GM20431 (cell line): ENCODE data around the gene SUN1.
"Not testable (repeated sequence)": the region's sequence is repeated elsewhere in the genome, so short reads cannot be mapped to it uniquely, and the experiment has no call there.

Source experiments
- in situ Hi-C: fragments of 300-500 bp; cut with MseI, MboI; formaldehyde crosslinking; loops from one replicate; pipeline ENCODE4 v1.15.0; 2020; ENCODE audit warnings: low sequenced_read_pairs; ENCODE audit not compliant: unreplicated experiment

The SUN1 gene

GRCh38 chr7:851204-851603 is 18.9 kb downstream of the SUN1 start:
- in situ Hi-C loops: no loop called here

DNA sequence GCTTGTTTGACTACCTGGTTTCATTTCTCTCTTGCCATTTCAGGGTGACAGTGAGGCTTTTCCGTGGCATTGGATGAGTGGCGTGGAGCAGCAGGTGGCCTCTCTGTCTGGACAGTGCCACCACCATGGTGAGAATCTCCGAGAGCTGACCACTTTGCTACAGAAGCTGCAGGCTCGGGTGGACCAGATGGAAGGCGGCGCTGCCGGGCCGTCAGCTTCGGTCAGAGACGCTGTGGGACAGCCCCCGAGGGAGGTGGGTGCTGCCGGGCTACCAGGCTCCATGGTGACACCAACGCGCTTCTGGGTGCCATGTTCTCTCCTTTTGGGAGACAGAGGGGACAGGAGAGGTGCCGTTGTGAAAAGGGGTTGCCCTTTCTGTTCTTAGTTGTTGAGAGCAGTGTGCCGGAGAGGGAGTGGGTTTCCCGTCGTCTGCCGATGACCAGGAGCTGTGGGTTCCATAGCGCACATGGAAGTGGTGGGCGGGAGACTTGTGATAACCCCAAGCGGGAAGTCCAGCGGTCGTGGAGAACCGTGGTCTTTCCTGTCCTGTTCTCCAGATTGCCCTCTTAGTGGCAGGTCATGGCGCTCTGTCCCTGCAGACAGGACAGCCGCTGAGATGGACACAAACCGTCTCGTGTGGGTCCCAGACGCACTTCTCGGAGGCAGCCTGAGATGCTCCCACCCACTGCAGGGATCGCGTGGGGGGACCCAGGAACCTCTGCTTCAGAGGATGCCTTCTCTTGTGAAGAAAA is 21.3 kb downstream of the SUN1 start:
- in situ Hi-C loops: no loop called here

DNA sequence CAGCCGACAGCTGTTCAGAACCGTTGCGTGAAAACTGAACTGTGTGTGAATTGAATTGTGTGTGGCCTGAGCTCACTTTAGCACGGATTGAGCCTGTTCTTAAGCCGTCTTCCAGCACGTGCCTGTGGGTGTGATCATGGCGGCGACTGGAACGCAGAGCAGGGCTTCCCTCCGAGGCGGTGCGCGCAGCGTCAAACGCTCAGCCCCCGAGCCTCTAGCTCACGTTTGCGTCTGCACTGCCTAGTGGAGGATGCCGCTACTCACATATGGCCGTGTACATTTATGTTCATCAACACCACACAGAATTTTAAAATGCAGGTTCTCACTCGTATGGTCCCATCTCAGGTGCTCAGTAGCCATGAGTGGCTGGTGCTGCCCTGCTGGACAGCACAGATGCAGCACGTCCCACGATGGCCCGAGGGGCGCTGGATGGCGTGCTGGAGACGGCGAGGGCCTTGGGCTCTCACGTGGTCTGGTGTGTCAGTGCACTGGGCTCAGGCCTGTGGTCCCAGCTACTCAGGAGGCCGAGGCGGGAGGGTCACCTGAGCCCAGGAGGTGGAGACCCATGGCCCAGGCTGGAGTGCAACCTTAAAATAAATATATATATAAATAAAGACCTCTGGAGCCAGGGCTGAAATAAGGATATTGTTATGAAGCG is 22.0 kb downstream of the SUN1 start:
- in situ Hi-C loops: no loop called here

- in situ Hi-C loops: no loop called here
Measured at GRCh38 chr7:855686-856369, 23.6 kb downstream of the SUN1 start.

DNA sequence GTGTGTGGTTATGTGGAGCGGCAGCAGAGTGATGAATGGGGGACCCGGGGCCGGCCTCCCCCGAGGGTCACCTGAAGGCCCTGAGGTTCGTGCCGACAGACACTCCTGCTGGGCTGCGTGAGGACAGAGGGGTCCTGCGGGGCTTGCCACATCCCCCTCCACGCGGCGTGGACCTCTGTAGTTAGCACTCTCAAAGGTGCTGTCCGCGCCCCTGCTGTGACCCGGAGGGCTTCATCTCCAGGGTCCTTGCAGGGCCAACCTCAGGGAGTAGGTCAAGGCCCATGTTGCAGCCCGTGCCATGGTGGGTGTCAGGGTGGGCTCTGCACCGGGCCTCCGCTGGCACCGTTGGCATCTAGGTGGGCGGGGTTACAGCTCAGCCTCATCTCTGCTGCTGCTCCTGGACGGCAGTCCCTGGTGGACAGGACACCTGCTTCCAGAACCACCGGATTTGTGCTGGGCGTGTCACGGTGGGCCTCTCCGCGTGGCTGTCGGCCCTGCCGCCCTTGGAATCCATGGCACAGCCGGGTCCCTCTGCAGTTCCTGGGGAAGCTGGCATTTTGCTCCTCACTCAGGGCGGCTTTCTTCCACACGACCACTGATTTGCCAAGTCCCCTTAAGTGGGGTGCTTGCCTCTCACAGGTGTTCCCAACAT is 24.3 kb downstream of the SUN1 start:
- in situ Hi-C loops: no loop called here

- in situ Hi-C loops: no loop called here
Measured at GRCh38 chr7:857661-858060, 25.4 kb downstream of the SUN1 start.

DNA sequence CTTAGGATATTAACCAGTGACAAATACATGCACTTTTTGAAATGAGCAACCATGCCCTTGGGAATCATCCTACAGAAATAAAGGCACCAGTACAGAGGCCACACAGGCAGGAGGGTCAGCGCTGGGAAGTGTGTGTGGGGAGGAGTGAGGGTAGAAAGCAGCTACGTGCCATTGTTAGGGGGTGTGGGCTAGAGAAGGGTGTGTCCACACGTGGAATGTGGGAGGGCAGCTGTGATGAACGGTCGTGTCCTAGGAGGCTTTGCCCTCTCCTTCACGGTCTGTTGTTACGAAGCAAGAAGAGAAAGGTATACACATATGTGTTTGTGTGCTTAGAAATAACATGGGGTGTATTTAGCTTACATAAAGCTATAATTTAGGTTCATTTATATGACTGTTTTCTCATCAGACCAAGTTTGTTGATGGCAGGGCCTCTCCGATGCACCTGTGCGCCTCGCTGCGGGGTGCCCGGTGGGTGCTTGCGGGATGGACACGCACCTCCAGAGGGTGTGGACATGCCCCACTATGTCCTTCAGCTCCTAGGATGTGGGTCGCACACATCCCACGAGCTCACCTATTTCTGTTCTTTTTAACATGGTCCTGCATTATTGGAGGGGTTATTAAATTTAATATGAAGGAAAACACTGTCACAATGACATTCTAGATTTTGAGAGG is 27.2 kb downstream of the SUN1 start:
- in situ Hi-C loops: loop anchor here (10.0 kb wide), 1 partner anchor 75 kb away; no protein-coding TSS in a partner anchor

DNA sequence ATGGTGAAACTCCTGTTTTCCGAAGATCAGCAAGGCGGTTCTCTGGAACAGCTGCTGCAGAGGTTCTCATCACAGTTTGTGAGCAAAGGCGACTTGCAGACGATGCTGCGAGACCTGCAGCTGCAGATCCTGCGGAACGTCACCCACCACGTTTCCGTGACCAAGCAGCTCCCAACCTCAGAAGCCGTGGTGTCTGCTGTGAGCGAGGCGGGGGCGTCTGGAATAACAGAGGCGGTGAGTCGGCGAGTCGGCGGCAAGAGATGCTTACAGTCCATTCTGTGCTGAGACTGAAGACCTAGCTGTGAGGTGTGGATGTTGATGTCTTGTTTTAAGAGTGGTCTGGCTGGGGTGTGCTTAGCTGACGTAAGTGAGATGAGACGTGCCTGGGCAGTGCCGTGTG is 27.9 kb downstream of the SUN1 start:
- in situ Hi-C loops: loop anchor here (10.0 kb wide), 1 partner anchor 75 kb away; no protein-coding TSS in a partner anchor

DNA sequence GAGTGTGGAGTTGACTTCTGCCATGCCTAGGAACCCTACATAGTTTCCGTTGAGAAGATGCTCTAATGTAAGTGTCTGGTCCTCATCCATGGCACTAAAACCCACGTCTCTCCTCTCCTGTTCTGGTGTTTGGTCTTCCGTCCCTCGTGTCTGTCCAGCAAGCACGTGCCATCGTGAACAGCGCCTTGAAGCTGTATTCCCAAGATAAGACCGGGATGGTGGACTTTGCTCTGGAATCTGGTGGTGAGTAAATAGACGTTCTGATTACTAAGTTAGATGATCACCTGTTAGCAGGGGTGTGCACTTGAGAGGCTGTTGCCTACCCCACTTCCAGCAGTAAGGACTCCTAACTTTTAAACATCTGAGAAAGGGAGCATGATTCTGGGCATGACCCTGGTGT is 28.9 kb downstream of the SUN1 start:
- in situ Hi-C loops: loop anchor here (10.0 kb wide), 1 partner anchor 76 kb away; no protein-coding TSS in a partner anchor

DNA sequence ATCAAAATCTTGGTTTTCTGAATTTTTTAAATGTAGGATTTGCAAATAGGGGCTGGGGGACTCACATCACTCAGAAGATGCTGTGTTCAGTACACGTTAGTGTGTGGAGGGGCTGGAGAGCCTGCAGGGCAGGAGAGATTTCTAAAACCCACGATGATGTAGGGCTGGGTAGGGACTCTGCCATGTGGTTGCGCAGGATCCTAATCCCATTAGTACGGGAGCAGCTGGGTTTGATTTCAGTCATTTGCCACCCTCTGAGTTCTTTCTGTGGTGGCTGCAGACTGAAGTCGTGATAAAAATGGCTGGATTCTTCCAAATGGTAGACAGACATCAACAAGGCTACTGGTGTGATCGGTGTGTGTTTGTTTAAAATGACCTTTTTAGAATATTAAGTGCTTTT is 29.9 kb downstream of the SUN1 start:
- in situ Hi-C loops: loop anchor here (10.0 kb wide), 1 partner anchor 77 kb away; no protein-coding TSS in a partner anchor

GRCh38 chr7:863106-863505 is 30.8 kb downstream of the SUN1 start:
- in situ Hi-C loops: loop anchor here (10.0 kb wide), 1 partner anchor 78 kb away; no protein-coding TSS in a partner anchor

- in situ Hi-C loops: loop anchor here (10.0 kb wide), 1 partner anchor 81 kb away; no protein-coding TSS in a partner anchor
Measured at GRCh38 chr7:865921-866320, 33.6 kb downstream of the SUN1 start.

DNA sequence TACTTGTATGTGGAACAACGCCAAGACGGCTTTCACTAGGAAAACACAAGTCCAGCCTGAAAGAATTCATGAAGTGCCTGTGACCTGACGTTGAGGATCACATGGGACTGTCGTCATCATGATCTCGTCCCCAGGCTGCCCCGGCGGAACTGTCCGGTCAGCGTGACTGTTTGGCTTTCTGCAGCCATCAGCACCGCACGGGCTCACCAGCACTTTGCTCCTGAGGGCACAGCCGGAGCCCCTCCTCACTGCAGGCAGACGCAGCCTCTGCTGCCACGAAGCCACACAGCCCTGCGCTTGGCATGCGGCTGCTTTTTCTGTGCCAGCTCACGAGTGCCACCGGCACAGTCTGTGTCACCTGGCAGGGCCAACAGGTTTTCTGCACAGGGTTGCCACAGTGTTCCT is 34.7 kb downstream of the SUN1 start:
- in situ Hi-C loops: loop anchor here (10.0 kb wide), 1 partner anchor 82 kb away; no protein-coding TSS in a partner anchor

- in situ Hi-C loops: loop anchor here (10.0 kb wide), 1 partner anchor 83 kb away; no protein-coding TSS in a partner anchor
Measured at GRCh38 chr7:867406-868188, 35.3 kb downstream of the SUN1 start.

GRCh38 chr7:868189-868486 is 35.9 kb downstream of the SUN1 start:
- in situ Hi-C loops: loop anchor here (10.0 kb wide), 1 partner anchor 83 kb away; no protein-coding TSS in a partner anchor

- in situ Hi-C loops: loop anchor here (10.0 kb wide), 1 partner anchor 85 kb away; no protein-coding TSS in a partner anchor
Measured at GRCh38 chr7:869348-869747, 37.1 kb downstream of the SUN1 start.

DNA sequence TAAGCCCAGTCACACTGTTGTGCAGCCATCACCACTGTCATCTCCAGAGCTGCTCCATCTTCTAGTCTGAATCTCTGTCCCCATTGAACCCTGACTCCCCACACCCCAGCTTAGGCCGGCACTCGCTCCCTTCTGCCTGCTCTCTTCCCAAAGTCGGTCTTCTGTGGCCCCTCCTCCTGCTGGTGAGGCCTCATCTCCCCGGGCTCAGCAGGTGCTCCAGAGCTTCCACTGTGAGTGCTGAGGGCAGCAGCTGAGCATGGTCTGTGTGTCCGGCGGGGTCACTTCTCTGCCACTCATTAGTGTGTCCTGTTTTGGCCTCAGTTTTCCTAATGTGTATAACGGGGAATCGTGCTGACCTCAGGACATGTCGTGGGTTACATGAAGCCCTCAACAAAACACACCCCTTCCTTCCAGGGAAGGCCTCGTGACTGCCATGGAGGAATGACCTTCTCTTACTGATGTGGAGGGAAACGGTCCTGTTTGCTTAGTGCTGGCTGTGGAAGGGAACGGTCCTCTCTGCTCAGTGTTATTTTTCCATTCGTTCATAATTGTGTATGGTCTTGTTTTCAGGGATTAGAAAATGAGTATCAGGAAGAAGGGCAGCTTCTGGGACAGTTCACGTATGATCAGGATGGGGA is 39.7 kb downstream of the SUN1 start:
- in situ Hi-C loops: no loop called here

- in situ Hi-C loops: not testable (repeated sequence)
Measured at GRCh38 chr7:872685-873084, 40.4 kb downstream of the SUN1 start.
